Measurements from ENCODE around the gene TAGLN.

DNA sequence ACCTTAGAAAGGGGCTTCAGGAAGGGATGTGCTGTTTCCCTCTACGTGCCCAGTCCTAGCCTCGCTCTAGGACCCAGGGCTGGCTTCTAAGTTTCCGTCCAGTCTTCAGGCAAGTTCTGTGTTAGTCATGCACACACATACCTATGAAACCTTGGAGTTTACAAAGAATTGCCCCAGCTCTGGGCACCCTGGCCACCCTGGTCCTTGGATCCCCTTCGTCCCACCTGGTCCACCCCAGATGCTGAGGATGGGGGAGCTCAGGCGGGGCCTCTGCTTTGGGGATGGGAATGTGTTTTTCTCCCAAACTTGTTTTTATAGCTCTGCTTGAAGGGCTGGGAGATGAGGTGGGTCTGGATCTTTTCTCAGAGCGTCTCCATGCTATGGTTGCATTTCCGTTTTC lies 2.2 kb upstream of the TAGLN start:
- TF ChIP-seq EZH2phosphoT487 (IDR thresholded peaks at IDR 0.05; ENCODE audit: low read depth) = no peak
- TF ChIP-seq, protein P1, sequence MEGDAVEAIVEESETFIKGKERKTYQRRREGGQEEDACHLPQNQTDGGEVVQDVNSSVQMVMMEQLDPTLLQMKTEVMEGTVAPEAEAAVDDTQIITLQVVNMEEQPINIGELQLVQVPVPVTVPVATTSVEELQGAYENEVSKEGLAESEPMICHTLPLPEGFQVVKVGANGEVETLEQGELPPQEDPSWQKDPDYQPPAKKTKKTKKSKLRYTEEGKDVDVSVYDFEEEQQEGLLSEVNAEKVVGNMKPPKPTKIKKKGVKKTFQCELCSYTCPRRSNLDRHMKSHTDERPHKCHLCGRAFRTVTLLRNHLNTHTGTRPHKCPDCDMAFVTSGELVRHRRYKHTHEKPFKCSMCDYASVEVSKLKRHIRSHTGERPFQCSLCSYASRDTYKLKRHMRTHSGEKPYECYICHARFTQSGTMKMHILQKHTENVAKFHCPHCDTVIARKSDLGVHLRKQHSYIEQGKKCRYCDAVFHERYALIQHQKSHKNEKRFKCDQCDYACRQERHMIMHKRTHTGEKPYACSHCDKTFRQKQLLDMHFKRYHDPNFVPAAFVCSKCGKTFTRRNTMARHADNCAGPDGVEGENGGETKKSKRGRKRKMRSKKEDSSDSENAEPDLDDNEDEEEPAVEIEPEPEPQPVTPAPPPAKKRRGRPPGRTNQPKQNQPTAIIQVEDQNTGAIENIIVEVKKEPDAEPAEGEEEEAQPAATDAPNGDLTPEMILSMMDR (IDR thresholded peaks at IDR 0.05; ENCODE audit: low read depth, low read length) = no peak

Data from OCI-LY3 (cell line).